Peyer's patch (tissue), 4 donors: Measurements from ENCODE around the gene MTFP1.

Source experiments
- CTCF ChIP-seq, 6 experiments: fragments of 450-650 bp in 4 of 6; fragments of 200-600 bp in 2 of 6; sonication (generic) in 1 of 6; IDR thresholded peaks; one replicate each; pipeline ENCODE4 v1.5.1; 2017 to 2019; ENCODE audit warnings: antibody characterized with exemption in 6 of 6, mild to moderate bottlenecking in 3 of 6, moderate library complexity in 1 of 6
- POLR2A ChIP-seq, 2 donors: fragments of 450-650 bp; IDR thresholded peaks; one replicate each; pipeline ENCODE4 v1.5.1; 2017; ENCODE audit warnings: antibody characterized with exemption in 2 of 2, mild to moderate bottlenecking in 2 of 2, moderate library complexity in 2 of 2

GRCh38 chr22:30408388-30409102 is 17.0 kb upstream of the MTFP1 start:
- TF ChIP-seq CTCF (IDR thresholded peaks at IDR 0.05) (no peak), POLR2A (IDR thresholded peaks at IDR 0.05) (no peak)
